IMR-90 (cell line): Measurements from ENCODE around the gene NEK6. TPM values are rescaled to one million over a fixed set of nuclear protein-coding genes. Genes with fewer than 3 reads are reported as not detected.

Source experiments
- ATAC-seq: fragments of 200-7000 bp; cut with Tn5 transposase; 2 replicates; pipeline ENCODE4 v1.9.1; 2020; ENCODE audit warnings: low read depth, mild to moderate bottlenecking, moderate library complexity
- BruUV-seq: library from RNA; stranded (reverse); fragments of 400-500 nt; replicated peaks from 2 replicates; lab custom pipeline; 2021; lab: Mats Ljungman, UMichigan
- CTCF ChIA-PET: fragments of 300-600 bp; formaldehyde crosslinking; extraction: SDS; loops from one replicate; lab custom pipeline; 2021; ENCODE audit warnings: antibody characterized with exemption; lab: Yijun Ruan, JAX
- POLR2A ChIA-PET: fragments of 300-600 bp; sonication (Branson Sonifier 250); formaldehyde crosslinking; loops from one replicate; lab custom pipeline; 2022; ENCODE audit warnings: antibody characterized with exemption; ENCODE audit not compliant: unreplicated experiment; lab: Charles Lee
- DNase-seq: peaks from one replicate; pipeline ENCODE4 v3.0.0; 2013
- H2AFZ ChIP-seq: replicated peaks from 2 replicates; pipeline ENCODE3; 2013; ENCODE audit warnings: low read length, mild to moderate bottlenecking; ENCODE audit not compliant: poor library complexity
- H2AK5ac ChIP-seq: 2 replicates; pipeline ENCODE4 v1.6.1; 2013; ENCODE audit warnings: low read depth, low read length, inconsistent platforms
- H2AK9ac ChIP-seq: replicated peaks from 2 replicates; pipeline ENCODE3; 2013; ENCODE audit warnings: mild to moderate bottlenecking, low read depth, low read length, moderate library complexity; ENCODE audit not compliant: poor library complexity
- H2BK120ac ChIP-seq: 2 replicates; pipeline ENCODE4 v1.6.1; 2013; ENCODE audit warnings: low read depth, low read length, inconsistent platforms
- H2BK15ac ChIP-seq: 3 replicates; pipeline ENCODE4 v1.6.1; 2013; ENCODE audit warnings: low read depth, low read length, inconsistent platforms
- H2BK20ac ChIP-seq: 2 replicates; pipeline ENCODE4 v1.6.1; 2013; ENCODE audit warnings: low read depth, mild to moderate bottlenecking, inconsistent platforms, low read length, moderate library complexity
- H2BK5ac ChIP-seq: 2 replicates; pipeline ENCODE4 v1.6.1; 2013; ENCODE audit warnings: mild to moderate bottlenecking, low read depth, low read length, inconsistent platforms; ENCODE audit not compliant: poor library complexity, severe bottlenecking
- H3K14ac ChIP-seq: replicated peaks from 2 replicates; pipeline ENCODE4 v1.6.1; 2013; ENCODE audit warnings: low read depth, low read length, inconsistent platforms
- H3K18ac ChIP-seq: 2 replicates; pipeline ENCODE4 v1.6.1; 2013; ENCODE audit warnings: low read depth, low read length, control low read depth
- H3K23ac ChIP-seq: 2 replicates; pipeline ENCODE4 v1.6.1; 2013; ENCODE audit warnings: low read depth, low read length, inconsistent platforms
- H3K27ac ChIP-seq: 2 replicates; pipeline ENCODE4 v1.5.1; 2013; ENCODE audit warnings: mild to moderate bottlenecking, control low read depth, low read length; ENCODE audit not compliant: insufficient read depth
- H3K27me3 ChIP-seq: 2 replicates; pipeline ENCODE4 v1.6.1; 2013; ENCODE audit warnings: low read length; ENCODE audit not compliant: control insufficient read depth, insufficient read depth
- H3K36me3 ChIP-seq: 2 replicates; pipeline ENCODE4 v1.6.1; 2013; ENCODE audit warnings: low read length, mixed read lengths; ENCODE audit not compliant: control insufficient read depth, insufficient read depth
- H3K4ac ChIP-seq: 2 replicates; pipeline ENCODE4 v1.6.1; 2013; ENCODE audit warnings: low read depth, low read length, inconsistent platforms
- H3K4me1 ChIP-seq: 2 replicates; pipeline ENCODE4 v1.6.1; 2013; ENCODE audit warnings: low read length, mixed read lengths; ENCODE audit not compliant: control insufficient read depth, insufficient read depth
- H3K4me2 ChIP-seq: 2 replicates; pipeline ENCODE4 v1.6.1; 2013; ENCODE audit warnings: low read depth, mild to moderate bottlenecking, control low read depth, low read length, moderate library complexity
- H3K4me3 ChIP-seq: 2 replicates; pipeline ENCODE4 v1.5.1; 2013; ENCODE audit warnings: low read depth, mild to moderate bottlenecking, control low read depth, low read length, moderate library complexity; ENCODE audit not compliant: insufficient read depth
- H3K56ac ChIP-seq: 2 replicates; pipeline ENCODE4 v1.6.1; 2013; ENCODE audit warnings: low read length, inconsistent platforms; ENCODE audit not compliant: insufficient read depth; ENCODE audit errors: extremely low read depth
- H3K79me1 ChIP-seq, 2 experiments: 2 replicates each; pipeline ENCODE4 v1.6.1; 2013; ENCODE audit warnings: low read length in 2 of 2, inconsistent platforms in 1 of 2, low read depth in 1 of 2
- H3K9ac ChIP-seq: 2 replicates; pipeline ENCODE4 v1.6.1; 2013; ENCODE audit warnings: low read depth, low read length, control low read depth
- H3K9me1 ChIP-seq: 2 replicates; pipeline ENCODE4 v1.6.1; 2013; ENCODE audit warnings: low read length, inconsistent platforms; ENCODE audit not compliant: insufficient read depth
- H3K9me3 ChIP-seq: 2 replicates; pipeline ENCODE4 v1.6.1; 2013; ENCODE audit warnings: low read length; ENCODE audit not compliant: control insufficient read depth, insufficient read depth
- H4K20me1 ChIP-seq: 2 replicates; pipeline ENCODE4 v1.6.1; 2013; ENCODE audit warnings: low read length, inconsistent platforms; ENCODE audit not compliant: insufficient read depth
- H4K5ac ChIP-seq: 2 replicates; pipeline ENCODE4 v1.6.1; 2013; ENCODE audit warnings: mild to moderate bottlenecking, low read depth, low read length, control low read depth
- H4K8ac ChIP-seq, 2 experiments: 2 replicates each; pipeline ENCODE4 v1.6.1; 2013; ENCODE audit warnings: low read depth in 2 of 2, low read length in 2 of 2, control low read depth in 1 of 2, inconsistent platforms in 1 of 2
- H4K91ac ChIP-seq: 2 replicates; pipeline ENCODE4 v1.6.1; 2013; ENCODE audit warnings: low read depth, low read length, inconsistent platforms; ENCODE audit not compliant: insufficient read depth
- CHD1 ChIP-seq: IDR thresholded peaks from 2 replicates; pipeline ENCODE4 v1.6.1; 2012; ENCODE audit warnings: low read depth, low read length, improper control_type of control experiment
- FOS ChIP-seq: fragments of 150-350 bp; IDR thresholded peaks from 2 replicates; pipeline ENCODE4 v1.6.1; 2016; ENCODE audit warnings: low read depth, low read length
- MXI1 ChIP-seq: IDR thresholded peaks from 2 replicates; pipeline ENCODE4 v1.6.1; 2012; ENCODE audit warnings: low read depth, mild to moderate bottlenecking, low read length, moderate library complexity, borderline replicate concordance
- POLR2A ChIP-seq: IDR thresholded peaks from 2 replicates; pipeline ENCODE4 v1.6.1; 2012; ENCODE audit warnings: mild to moderate bottlenecking, low read depth, low read length
- RAD21 ChIP-seq: IDR thresholded peaks from 2 replicates; pipeline ENCODE4 v1.6.1; 2012; ENCODE audit warnings: low read length, improper control_type of control experiment
- RCOR1 ChIP-seq: IDR thresholded peaks from 2 replicates; pipeline ENCODE4 v1.6.1; 2012; ENCODE audit warnings: mild to moderate bottlenecking, low read length, improper control_type of control experiment; ENCODE audit not compliant: insufficient replicate concordance
- dilution Hi-C: fragments of 300-500 bp; cut with HindIII; formaldehyde crosslinking; loops from one replicate; pipeline ENCODE4 v1.14.3; 2018; ENCODE audit warnings: low sequenced_read_pairs; ENCODE audit not compliant: unreplicated experiment
- in situ Hi-C: fragments of 300-500 bp; cut with MboI; formaldehyde crosslinking; loops from 3 replicates; pipeline ENCODE4 v1.14.3; 2019; ENCODE audit warnings: low sequenced_read_pairs, inconsistent platforms, mixed read lengths
- intact Hi-C: fragments of 100-400 bp; cut with micrococcal nuclease; formaldehyde crosslinking; loops from 2 replicates; pipeline ENCODE4 v1.10.0; 2022
- polyA plus RNA-seq, 3 experiments: library from polyadenylated mRNA; depleted of rRNA; stranded (reverse); fragments of >200 nt; gene quantifications; 2 replicates each; pipeline ENCODE4 v1.2.3, GENCODE V29; 2012; ENCODE audit warnings: low replicate concordance in 1 of 3
- total RNA-seq: library from RNA; depleted of rRNA; stranded (reverse); fragments of >200 nt; gene quantifications from 2 replicates; pipeline ENCODE4 v1.2.3, GENCODE V29; 2012
- TF ChIP-seq, protein P1 (sequence below): conservative IDR thresholded peaks from 2 replicates; pipeline ENCODE4 v1.5.1; 2012; ENCODE audit warnings: mild to moderate bottlenecking, low read depth, low read length, improper control_type of control experiment

NEK6 gene
- total and polyA plus RNA-seq, 2 of the 4 experiments (the other 2 are of a cell fraction): 79.9 to 112 TPM

- Histone ChIP-seq H3K36me3 (peaks cover 7% of the 10 kb centered on the region), H3K56ac (no peak overlapping the region), H3K27me3 (no peaks in the 10 kb centered on the region), H2AFZ (no peak overlapping the region), H3K4ac (no peak overlapping the region), H2BK20ac (no peak overlapping the region), H3K14ac (no peak overlapping the region), H3K27ac (no peak overlapping the region), H3K9ac (no peak overlapping the region), H2BK5ac (no peak overlapping the region), H2BK120ac (no peak overlapping the region), H3K18ac (no peak overlapping the region), H2BK15ac (no peak overlapping the region), H3K9me1 (peaks cover 15% of the 10 kb centered on the region), H4K20me1 (peaks cover 63% of the 10 kb centered on the region), H3K4me3 (no peak overlapping the region), H4K91ac (no peak overlapping the region), H3K23ac (no peak overlapping the region), H3K79me1 (peaks cover 44 to 84% of the 10 kb centered on the region in 2 experiments), H2AK9ac (no peak overlapping the region), H3K4me2 (no peak overlapping the region), H3K4me1 (peaks cover 9% of the 10 kb centered on the region), H2AK5ac (no peak overlapping the region), H4K5ac (no peak overlapping the region), H4K8ac (no peak overlapping the region), H3K9me3 (no peaks in the 10 kb centered on the region)
- POLR2A ChIA-PET: no interaction called here
- CTCF ChIA-PET: no interaction called here
- intact Hi-C loops: no loop called here
- dilution Hi-C loops: no loop called here
- DNase-seq: peak; percentile 30
- no TSS peak for BruUV-seq
- TF ChIP-seq, protein P1, sequence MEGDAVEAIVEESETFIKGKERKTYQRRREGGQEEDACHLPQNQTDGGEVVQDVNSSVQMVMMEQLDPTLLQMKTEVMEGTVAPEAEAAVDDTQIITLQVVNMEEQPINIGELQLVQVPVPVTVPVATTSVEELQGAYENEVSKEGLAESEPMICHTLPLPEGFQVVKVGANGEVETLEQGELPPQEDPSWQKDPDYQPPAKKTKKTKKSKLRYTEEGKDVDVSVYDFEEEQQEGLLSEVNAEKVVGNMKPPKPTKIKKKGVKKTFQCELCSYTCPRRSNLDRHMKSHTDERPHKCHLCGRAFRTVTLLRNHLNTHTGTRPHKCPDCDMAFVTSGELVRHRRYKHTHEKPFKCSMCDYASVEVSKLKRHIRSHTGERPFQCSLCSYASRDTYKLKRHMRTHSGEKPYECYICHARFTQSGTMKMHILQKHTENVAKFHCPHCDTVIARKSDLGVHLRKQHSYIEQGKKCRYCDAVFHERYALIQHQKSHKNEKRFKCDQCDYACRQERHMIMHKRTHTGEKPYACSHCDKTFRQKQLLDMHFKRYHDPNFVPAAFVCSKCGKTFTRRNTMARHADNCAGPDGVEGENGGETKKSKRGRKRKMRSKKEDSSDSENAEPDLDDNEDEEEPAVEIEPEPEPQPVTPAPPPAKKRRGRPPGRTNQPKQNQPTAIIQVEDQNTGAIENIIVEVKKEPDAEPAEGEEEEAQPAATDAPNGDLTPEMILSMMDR: no peak
- TF ChIP-seq FOS (no peak), POLR2A (no peak), RAD21 (no peak), MXI1 (no peak), RCOR1 (no peak), CHD1 (no peak)
- in situ Hi-C loops: no loop called here
- peak; percentile 71 for ATAC-seq
These were observed 114.3 kb downstream of the NEK6 start for GRCh38 chr9:124372038-124372437.
